ES-I3 (cell line): ENCODE data around the gene CDX2.

Source experiments
- H3K36me3 ChIP-seq: 2 replicates; pipeline ENCODE4 v1.6.1; 2013; ENCODE audit warnings: mild to moderate bottlenecking, low read length, control low read depth, moderate library complexity; ENCODE audit not compliant: insufficient read depth
- H3K4me1 ChIP-seq: 2 replicates; pipeline ENCODE4 v1.6.1; 2013; ENCODE audit warnings: mild to moderate bottlenecking, control low read depth, low read length; ENCODE audit not compliant: insufficient read depth
- H3K9ac ChIP-seq: 2 replicates; pipeline ENCODE4 v1.6.1; 2013; ENCODE audit warnings: low read depth, mild to moderate bottlenecking, low read length, moderate library complexity
- H3K9me3 ChIP-seq: 2 replicates; pipeline ENCODE4 v1.6.1; 2013; ENCODE audit warnings: mild to moderate bottlenecking, low read length, moderate library complexity; ENCODE audit not compliant: control insufficient read depth, insufficient read depth

The CDX2 gene

GRCh38 chr13:27985600-27985999 lies 16.5 kb upstream of the CDX2 start:
- Histone ChIP-seq H3K36me3 (no peaks in the 10 kb centered on the region), H3K9me3 (no peaks in the 10 kb centered on the region), H3K9ac (no peak overlapping the region), H3K4me1 (no peaks in the 10 kb centered on the region)

GRCh38 chr13:27982361-27982760 lies 13.2 kb upstream of the CDX2 start:
- no peak overlapping the region for H3K9ac ChIP-seq
- H3K36me3 ChIP-seq, result no peaks in the 10 kb centered on the region
- H3K9me3 ChIP-seq, result no peaks in the 10 kb centered on the region
- H3K4me1 ChIP-seq, result peaks cover 14% of the 10 kb centered on the region

DNA sequence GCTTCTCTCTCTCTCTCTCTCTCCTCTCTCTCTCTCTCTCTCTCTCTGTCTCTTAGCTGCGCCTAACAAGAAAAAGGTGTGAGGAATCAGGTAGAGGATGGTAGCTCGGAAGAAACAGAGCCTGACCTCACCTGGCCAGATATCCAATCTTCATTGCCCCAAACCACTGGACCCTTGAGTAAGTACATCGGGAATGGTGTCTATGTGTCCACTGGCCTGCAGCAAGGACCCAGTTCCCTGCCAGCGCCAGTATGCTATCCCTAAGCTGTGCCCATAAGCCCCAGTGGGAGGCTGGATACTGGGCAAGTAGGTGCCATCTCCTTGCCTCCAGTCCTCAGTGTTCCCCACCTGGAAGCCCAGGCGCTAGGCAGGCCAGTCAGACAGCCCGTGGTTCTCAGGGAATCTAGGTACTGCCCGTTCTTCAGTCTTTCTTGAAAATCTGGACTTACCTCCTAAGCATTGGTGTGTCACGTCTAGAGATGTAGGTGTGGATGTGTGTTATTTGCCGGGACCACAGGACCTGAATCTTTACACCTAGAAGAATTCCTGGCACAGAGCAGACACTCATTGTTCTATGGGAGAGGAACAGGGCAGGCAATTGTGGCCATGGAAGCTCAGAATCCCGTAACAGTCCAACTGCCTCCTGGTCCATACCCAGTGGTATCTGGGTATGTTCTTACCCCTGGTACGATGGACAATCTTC lies 12.0 kb upstream of the CDX2 start:
- H3K36me3 ChIP-seq, result no peaks in the 10 kb centered on the region
- no peaks in the 10 kb centered on the region for H3K9me3 ChIP-seq
- peaks cover 14% of the 10 kb centered on the region for H3K4me1 ChIP-seq
- no peak overlapping the region for H3K9ac ChIP-seq

GRCh38 chr13:27980280-27980998 lies 11.3 kb upstream of the CDX2 start:
- H3K36me3 ChIP-seq, result no peaks in the 10 kb centered on the region
- peaks cover 14% of the 10 kb centered on the region for H3K4me1 ChIP-seq
- no peak overlapping the region; the same call in 1 of the 2 replicates for H3K9ac ChIP-seq
- H3K9me3 ChIP-seq, result no peaks in the 10 kb centered on the region

GRCh38 chr13:27979765-27980279 lies 10.7 kb upstream of the CDX2 start:
- no peaks in the 10 kb centered on the region for H3K36me3 ChIP-seq
- peaks cover 14% of the 10 kb centered on the region for H3K4me1 ChIP-seq
- H3K9ac ChIP-seq, result no peak overlapping the region
- no peaks in the 10 kb centered on the region for H3K9me3 ChIP-seq

DNA sequence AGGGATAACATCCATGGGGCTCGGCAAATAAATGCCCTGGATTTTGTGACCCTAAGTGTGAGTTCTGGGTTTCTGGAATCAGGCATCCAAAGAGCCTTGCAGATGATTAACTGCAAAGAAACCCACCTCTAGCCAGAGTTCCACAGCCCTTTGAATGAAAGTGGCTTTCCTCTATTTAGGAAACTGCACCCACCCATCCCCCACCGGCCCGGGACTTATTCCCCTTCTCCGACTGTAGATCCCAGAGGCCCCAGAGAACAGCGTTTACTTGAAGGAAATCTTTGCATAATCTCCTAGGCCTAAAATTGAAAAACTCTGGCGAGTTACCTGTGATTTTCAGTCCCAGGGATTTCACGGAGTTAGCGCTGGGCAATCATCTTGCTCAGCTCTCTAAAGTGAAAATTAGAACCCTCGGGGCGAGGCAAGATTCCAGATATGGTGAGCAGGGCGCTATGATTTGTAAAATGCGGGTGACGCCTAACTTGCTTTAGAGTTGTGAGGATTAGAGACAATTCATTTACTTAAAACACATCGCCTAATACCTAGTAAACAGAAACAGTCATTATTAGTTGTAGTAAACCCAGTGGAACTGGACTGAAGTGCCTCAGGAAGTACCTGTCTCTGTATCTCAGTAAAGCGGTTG lies 10.0 kb upstream of the CDX2 start:
- Histone ChIP-seq H3K9me3 (no peaks in the 10 kb centered on the region), H3K36me3 (no peaks in the 10 kb centered on the region), H3K4me1 (peaks cover 14% of the 10 kb centered on the region), H3K9ac (no peak overlapping the region; the same call in 1 of the 2 replicates)

DNA sequence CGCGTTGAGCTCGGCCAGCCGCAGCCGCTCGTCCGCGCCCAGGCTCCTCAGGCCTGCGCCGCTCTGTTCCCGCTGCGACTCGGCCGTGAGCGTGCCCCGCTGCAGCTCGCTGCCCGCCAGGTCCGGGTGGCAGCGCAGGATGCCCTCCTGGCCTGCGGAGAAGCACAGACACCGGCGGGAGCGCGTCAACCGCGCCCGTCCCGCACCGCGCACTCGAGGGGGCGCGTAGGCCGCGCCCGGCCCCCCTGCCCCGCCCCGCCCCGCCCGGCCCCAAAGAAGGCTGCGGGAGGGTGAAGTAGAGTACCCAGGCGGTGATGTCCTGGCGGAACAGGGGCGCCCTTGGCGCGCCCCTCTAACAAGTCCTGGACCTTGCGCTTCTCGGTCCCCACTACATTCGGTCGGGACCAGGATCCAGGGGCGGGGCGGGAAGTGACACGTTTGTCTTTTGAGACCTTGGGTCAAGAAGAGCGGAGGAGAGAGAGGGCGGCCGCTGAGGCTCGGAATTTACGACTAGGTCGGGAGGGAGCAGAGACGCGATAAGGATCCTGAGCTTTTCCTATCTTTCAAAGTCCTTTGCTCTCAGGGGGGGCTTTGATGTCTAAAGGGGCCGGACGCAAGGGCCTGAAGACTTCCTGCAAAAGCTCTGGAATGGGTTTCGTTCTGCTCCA lies 9.3 kb upstream of the CDX2 start:
- peaks cover 14% of the 10 kb centered on the region for H3K4me1 ChIP-seq
- H3K9me3 ChIP-seq, result no peaks in the 10 kb centered on the region
- H3K9ac ChIP-seq, result peak overlapping the region; percentile 6; the same call in 1 of the 2 replicates
- H3K36me3 ChIP-seq, result no peaks in the 10 kb centered on the region

DNA sequence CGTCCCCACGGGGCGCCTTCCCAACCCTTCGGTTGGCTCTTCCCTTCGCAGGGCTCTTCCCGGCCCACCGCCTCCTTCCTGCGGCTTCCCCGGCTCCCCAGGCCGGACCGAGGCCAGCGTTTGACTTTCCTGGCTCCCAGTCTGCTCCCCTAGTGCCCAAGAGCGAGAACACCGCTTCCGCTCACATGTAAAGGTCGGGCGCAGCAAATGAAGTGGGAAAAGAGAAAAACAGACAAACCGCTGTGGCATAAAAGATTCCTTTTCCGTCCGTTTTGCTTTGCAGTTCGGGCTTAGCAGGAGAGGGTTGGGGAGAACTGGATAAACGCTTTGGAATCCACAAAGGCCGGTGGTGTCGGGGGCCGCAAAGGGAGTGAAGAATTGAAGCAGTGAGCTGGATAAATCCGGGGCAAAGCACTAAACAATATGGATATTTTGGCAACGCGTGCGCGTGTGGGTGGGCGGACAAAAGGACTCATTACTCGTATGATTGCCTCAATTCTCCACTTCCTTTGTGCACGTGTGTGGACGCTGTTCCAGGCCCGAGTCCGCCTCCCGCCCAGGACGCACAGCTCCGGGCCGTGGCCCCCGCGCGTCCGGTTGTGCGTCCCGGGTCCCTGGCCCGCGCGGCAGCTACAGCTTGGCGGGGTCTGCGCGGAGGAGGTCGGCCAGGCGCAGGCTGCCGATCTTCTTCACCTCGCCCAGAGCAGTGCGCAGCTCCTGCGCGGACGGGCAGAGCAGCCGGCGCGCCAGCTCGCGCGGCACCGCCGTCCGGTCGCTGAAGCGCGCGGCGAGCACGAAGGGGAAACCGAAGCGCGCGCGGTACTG lies 8.6 kb upstream of the CDX2 start:
- Histone ChIP-seq H3K4me1 (peaks cover 14% of the 10 kb centered on the region), H3K36me3 (no peaks in the 10 kb centered on the region), H3K9ac (peak overlapping the region; percentile 20), H3K9me3 (no peaks in the 10 kb centered on the region)

- Histone ChIP-seq H3K36me3 (no peaks in the 10 kb centered on the region), H3K9me3 (no peaks in the 10 kb centered on the region), H3K9ac (no peak overlapping the region), H3K4me1 (peaks cover 16% of the 10 kb centered on the region)
Measured at GRCh38 chr13:27976362-27977091, 7.4 kb upstream of the CDX2 start.

GRCh38 chr13:27975564-27976361 lies 6.6 kb upstream of the CDX2 start:
- H3K36me3 ChIP-seq, result no peaks in the 10 kb centered on the region
- H3K9ac ChIP-seq, result no peak overlapping the region
- H3K9me3 ChIP-seq, result no peaks in the 10 kb centered on the region
- H3K4me1 ChIP-seq, result peaks cover 19% of the 10 kb centered on the region

DNA sequence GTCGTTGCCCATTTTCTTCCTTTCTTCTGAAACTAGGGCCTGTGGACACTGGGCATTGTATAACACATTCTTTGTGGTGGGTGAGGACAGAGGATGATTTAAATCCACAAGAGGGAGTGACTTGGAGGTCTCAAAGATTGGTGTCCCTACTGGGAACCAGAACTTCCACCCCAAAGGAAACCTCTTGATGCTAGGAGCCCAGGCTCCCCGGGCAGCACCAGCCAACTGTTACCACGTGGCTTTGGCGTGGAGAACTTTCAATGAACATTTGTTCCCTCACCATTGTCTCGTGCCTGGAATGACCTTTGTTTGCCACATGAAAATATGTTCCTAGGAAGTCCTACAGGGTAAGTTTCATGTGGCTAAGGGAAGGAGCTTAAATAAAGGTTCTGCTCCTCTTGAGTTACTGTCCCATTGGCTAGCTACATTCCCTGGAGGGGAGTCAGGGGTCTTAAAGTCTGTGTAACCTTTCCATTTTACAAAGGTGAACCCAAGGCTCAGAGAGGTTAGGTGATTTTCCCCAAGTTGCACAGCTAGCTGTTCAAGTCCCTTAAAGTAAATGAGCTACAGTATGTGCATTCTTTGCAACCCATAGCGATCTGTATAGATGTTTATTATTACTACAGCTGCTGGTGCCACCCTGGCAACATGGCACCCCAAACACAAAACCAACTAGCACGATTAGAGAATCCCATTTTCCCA lies 5.0 kb upstream of the CDX2 start:
- Histone ChIP-seq H3K4me1 (peaks cover 19% of the 10 kb centered on the region), H3K9ac (no peak overlapping the region), H3K9me3 (no peaks in the 10 kb centered on the region), H3K36me3 (no peaks in the 10 kb centered on the region)

DNA sequence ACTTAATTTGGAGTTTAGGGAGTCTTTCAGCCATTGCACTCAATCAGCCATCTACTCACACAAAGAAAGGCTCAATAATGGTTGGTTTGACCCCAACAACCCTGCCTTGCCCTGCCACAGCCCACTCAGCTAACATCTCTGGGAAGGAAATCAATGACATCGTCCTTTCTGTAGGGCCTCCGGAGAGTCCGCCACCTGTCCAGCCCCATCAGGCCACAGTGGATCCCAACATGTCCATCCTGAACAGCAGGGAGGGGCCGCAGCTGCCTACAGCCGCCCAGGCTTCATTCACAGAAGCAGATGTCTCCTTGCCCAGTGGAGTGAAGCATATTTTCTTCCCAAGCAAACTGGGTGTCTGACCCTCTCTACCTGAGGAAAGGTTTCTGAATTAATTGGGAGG lies 4.2 kb upstream of the CDX2 start:
- Histone ChIP-seq H3K9me3 (no peaks in the 10 kb centered on the region), H3K36me3 (no peaks in the 10 kb centered on the region), H3K9ac (no peak overlapping the region), H3K4me1 (peaks cover 16% of the 10 kb centered on the region; the same call in 1 of the 2 replicates)
